Heart left ventricle (tissue), 16 donors: ENCODE data around the gene XG. TPM values are rescaled to one million over a fixed set of nuclear protein-coding genes. Genes with fewer than 3 reads are reported as not detected.
"Not testable (repeated sequence)": the region's sequence is repeated elsewhere in the genome, so short reads cannot be mapped to it uniquely, and the experiment has no call there.

Source experiments
- ATAC-seq, 4 donors: fragments of 200-7000 bp; cut with Tn5 transposase; one replicate each; pipeline ENCODE4 v1.9.1; 2020 to 2022; ENCODE audit warnings: moderate library complexity in 4 of 4, mild to moderate bottlenecking in 3 of 4, moderate number of reproducible peaks in 1 of 4
- DNase-seq, 5 donors: peaks; one replicate each; pipeline ENCODE4 v3.0.0-alpha.2; 2020
- H3K27ac ChIP-seq, 12 donors: fragments of 200-600 bp; sonication (generic) in 4 of 12; one replicate each; pipeline versions ENCODE4 v1.5.0 to v1.8.0; 2016 to 2022; ENCODE audit warnings: mild to moderate bottlenecking in 2 of 12
- H3K27me3 ChIP-seq, 9 donors: fragments of 200-600 bp; sonication (generic) in 2 of 9; one replicate each; pipeline versions ENCODE4 v1.5.1 to v1.8.0; 2016 to 2022; ENCODE audit warnings: mild to moderate bottlenecking in 3 of 9
- H3K36me3 ChIP-seq, 9 donors: fragments of 200-600 bp; sonication (generic) in 2 of 9; one replicate each; pipeline versions ENCODE4 v1.5.0 to v1.8.0; 2018 to 2022; ENCODE audit warnings: mild to moderate bottlenecking in 2 of 9
- H3K4me1 ChIP-seq, 12 donors: fragments of 200-600 bp; sonication (generic) in 4 of 12; one replicate each; pipeline versions ENCODE4 v1.5.0 to v1.8.0; 2016 to 2022; ENCODE audit warnings: mild to moderate bottlenecking in 3 of 12
- H3K4me3 ChIP-seq, 12 donors: fragments of 200-600 bp; sonication (generic) in 4 of 12; one replicate each; pipeline versions ENCODE4 v1.5.0 to v1.8.0; 2017 to 2022; ENCODE audit warnings: mild to moderate bottlenecking in 9 of 12, moderate library complexity in 4 of 12
- H3K9me3 ChIP-seq, 12 donors: fragments of 200-600 bp; sonication (generic) in 4 of 12; one replicate each; pipeline versions ENCODE4 v1.5.0 to v1.8.0; 2016 to 2022; ENCODE audit warnings: mild to moderate bottlenecking in 1 of 12
- POLR2A ChIP-seq, 2 donors: fragments of 450-650 bp; IDR thresholded peaks; one replicate each; pipeline ENCODE4 v1.6.1; 2017; ENCODE audit warnings: antibody characterized with exemption in 2 of 2, mild to moderate bottlenecking in 2 of 2, moderate library complexity in 2 of 2
- WGBS, 4 donors: extraction: QIAGEN DNeasy Blood & Tissue Kit in 2 of 4; methylation state at CpG; one replicate each; pipeline versions ENCODE4 v1.1.5 to v1.1.7; 2013 to 2018; 5-methylcytosine and 5-hydroxymethylcytosine counted together
- intact Hi-C, 10 donors: fragments of 100-400 bp; cut with DNase I; formaldehyde crosslinking; loops; one replicate each; pipeline versions ENCODE4 v1.11.1 to v1.14.2; 2022
- polyA plus RNA-seq, 2 donors: library from polyadenylated mRNA; stranded (reverse); fragments of 200-250 nt; gene quantifications; one replicate each; pipeline ENCODE4 v1.2.3, GENCODE V29; 2013
- total RNA-seq, 9 donors: library from RNA; depleted of rRNA in 2 of 9; stranded (reverse); fragments of >200 nt in 2 of 9; fragmentation: NEBNext Ultra II Directional in 3 of 9; extraction: Animal tissue kit (Norgen Biotek cat#: 25700) in 3 of 9; gene quantifications; one replicate each; pipeline versions ENCODE4 v1.1.0 to v1.2.4, GENCODE V29; 2016 to 2023
- TF ChIP-seq, protein P1 (sequence below), 12 donors: fragments of 200-600 bp; sonication (generic) in 4 of 12; IDR thresholded peaks; one replicate each; pipeline versions ENCODE4 v1.5.0 to v1.8.0; 2018 to 2022; ENCODE audit warnings: antibody characterized with exemption in 12 of 12, mild to moderate bottlenecking in 5 of 12
- donor health status: ischemic (EF 13 %, LVEDD 7.1; RV severe dilation, severe dysfunction).
- donor health status: healthy with polysubstance abuse.
- donor health status: DM: no; HTN: yes; CAD: no.
- donor health status: DM: no; HTN: no; CAD: no.
- donor health status: ischemic (EF 25% LVEDD 6.9; RV normal size, moderate dysfunction).
- donor health status: ischemic (EF 25% LVEDD 5.7; RV mildly dilated, moderate dysfunction).
- donor health status: healthy.
- donor health status: DM: yes; HTN: yes; CAD: no.
- donor health status: ischemic (EF 35%, LVEDD 5.7; RV mildly dilated, moderate dysfunction).
- donor health status: nonischemic (EF 11% LVEDD 7.7; RV severe dilation, severe dysfunction).
- donor health status: DM: yes; HTN: yes; CAD: no.
- donor health status: PGD.
- donor health status: ischemic (EF 29% LVEDD 5.4; RV normal size, mild dysfunction).
- donor health status: nonischemic (EF 23%, LVEDD 6.1; RV moderate dilation, normal function).

Gene XG
- total and polyA plus RNA-seq, 11 donors = 0.06 to 0.85 (median 0.54) TPM; not detected in 3

DNA sequence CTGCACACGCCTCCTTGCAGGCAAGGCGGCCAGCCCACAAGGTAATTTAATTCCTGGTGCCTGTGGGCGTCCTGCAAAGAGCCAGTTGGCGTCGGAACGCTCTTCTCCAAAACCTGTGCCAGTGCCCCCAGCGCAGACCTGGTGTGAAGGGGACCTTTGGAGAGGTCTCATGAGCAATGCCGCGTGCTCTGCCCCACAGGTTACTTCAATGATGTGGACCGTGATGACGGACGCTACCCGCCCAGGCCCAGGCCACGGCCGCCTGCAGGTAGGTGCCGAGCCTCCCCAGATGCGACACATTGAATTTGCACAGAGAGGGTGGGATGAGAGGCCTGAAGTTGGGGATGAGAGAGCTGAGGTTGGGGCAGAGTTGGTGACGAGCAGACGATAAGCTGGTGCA lies 42.5 kb downstream of the XG start:
- intact Hi-C loops = no loop called here
- ATAC-seq = peak in 1 of 4 donors; percentile 15
- 92 to 96% (median 95%) methylated on average over 15 to 19 of the region's 19 CpGs for WGBS, 4 donors
- Histone ChIP-seq H3K27me3 (no peaks in the 10 kb centered on the region), H3K4me3 (no peak overlapping the region), H3K4me1 (no peaks in the 10 kb centered on the region), H3K36me3 (no peaks in the 10 kb centered on the region), H3K9me3 (no peaks in the 10 kb centered on the region), H3K27ac (no peak overlapping the region)
- DNase-seq = no peak
- TF ChIP-seq POLR2A (IDR thresholded peaks at IDR 0.05) = no peak
- TF ChIP-seq, protein P1, sequence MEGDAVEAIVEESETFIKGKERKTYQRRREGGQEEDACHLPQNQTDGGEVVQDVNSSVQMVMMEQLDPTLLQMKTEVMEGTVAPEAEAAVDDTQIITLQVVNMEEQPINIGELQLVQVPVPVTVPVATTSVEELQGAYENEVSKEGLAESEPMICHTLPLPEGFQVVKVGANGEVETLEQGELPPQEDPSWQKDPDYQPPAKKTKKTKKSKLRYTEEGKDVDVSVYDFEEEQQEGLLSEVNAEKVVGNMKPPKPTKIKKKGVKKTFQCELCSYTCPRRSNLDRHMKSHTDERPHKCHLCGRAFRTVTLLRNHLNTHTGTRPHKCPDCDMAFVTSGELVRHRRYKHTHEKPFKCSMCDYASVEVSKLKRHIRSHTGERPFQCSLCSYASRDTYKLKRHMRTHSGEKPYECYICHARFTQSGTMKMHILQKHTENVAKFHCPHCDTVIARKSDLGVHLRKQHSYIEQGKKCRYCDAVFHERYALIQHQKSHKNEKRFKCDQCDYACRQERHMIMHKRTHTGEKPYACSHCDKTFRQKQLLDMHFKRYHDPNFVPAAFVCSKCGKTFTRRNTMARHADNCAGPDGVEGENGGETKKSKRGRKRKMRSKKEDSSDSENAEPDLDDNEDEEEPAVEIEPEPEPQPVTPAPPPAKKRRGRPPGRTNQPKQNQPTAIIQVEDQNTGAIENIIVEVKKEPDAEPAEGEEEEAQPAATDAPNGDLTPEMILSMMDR (IDR thresholded peaks at IDR 0.05) = no peak

DNA sequence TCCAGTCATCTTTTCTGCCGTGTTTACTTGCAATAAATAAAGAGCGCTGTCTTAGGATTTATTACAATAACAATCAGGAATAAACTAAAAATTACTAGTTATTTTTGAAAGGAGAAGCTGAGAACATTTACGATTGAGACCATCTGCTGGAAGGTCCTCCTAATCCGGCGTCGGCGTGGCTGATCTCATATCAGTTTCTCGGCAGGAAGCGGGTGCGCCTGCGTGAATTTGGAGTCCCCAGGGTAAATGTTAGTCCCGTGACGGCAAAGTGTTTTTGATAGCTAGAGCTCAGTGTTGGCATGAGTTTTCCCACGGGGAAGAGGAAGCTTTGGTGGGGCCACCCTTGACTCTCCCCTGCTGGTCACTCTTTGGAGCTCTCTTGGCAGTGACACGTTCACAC lies 45.0 kb downstream of the XG start:
- H3K4me1 ChIP-seq, H3K27ac ChIP-seq, DNase-seq, ATAC-seq, H3K4me3 ChIP-seq, H3K27me3 ChIP-seq, intact Hi-C loops, H3K9me3 ChIP-seq, H3K36me3 ChIP-seq: not testable (repeated sequence)
- WGBS, 4 donors = 30 to 62% (median 50%) methylated on average over 15 of the region's 15 CpGs

DNA sequence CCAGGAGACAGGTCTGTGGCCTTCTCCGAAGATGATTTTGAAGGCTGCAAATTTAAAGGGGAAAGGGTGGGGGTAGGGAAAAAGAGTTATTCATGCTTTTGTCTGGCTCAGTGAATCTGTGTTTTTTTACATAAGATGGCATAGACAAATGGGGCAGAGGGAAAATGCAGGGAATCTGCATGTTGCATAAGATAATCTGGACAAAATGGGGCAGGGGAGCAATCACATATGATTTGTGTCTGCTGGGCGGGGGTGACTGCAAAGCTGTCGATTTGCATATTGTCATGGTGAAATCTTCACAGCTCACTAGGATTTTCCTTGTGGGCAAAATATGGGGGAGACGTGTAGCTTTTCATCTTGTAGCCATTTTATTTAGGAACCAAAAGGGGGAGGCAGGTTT lies 47.5 kb downstream of the XG start:
- no peaks in the 10 kb centered on the region for H3K4me1 ChIP-seq
- TF ChIP-seq, protein P1 (IDR thresholded peaks at IDR 0.05) = no peak
- no peak for TF ChIP-seq POLR2A (IDR thresholded peaks at IDR 0.05)
- 64 to 78% (median 75%) methylated on average over 4 of the region's 4 CpGs for WGBS, 4 donors
- no peaks in the 10 kb centered on the region for H3K27me3 ChIP-seq
- H3K4me3 ChIP-seq = no peak overlapping the region
- H3K9me3 ChIP-seq = no peaks in the 10 kb centered on the region
- no peak overlapping the region for H3K27ac ChIP-seq
- intact Hi-C loops = no loop called here
- DNase-seq (no peak), ATAC-seq (no peak)
- H3K36me3 ChIP-seq = no peaks in the 10 kb centered on the region

DNA sequence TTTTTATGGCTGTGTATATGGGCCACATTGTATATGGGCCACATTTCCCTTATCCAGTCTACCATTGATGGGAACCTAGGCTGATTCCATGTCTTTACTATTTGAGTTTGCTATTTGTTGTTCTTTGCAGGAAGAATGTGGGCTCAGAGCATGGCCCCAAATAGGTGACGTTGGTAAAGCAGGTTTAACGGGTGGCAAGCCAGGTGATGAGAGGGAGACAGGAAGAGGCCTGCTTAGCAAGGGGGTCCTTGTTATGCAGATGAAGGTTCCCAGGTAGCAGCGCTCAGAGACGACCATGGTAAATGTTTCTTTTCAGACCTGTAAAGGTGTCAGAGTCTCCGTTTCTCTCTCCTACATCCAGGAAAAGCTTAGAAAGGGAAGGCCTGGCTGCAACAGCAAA lies 48.1 kb downstream of the XG start:
- H3K9me3 ChIP-seq, H3K36me3 ChIP-seq, H3K4me3 ChIP-seq, H3K27me3 ChIP-seq, DNase-seq, ATAC-seq, intact Hi-C loops, H3K4me1 ChIP-seq, H3K27ac ChIP-seq: not testable (repeated sequence)
- WGBS, 4 donors = 68 to 90% (median 83%) methylated on average over 3 to 5 of the region's 5 CpGs

DNA sequence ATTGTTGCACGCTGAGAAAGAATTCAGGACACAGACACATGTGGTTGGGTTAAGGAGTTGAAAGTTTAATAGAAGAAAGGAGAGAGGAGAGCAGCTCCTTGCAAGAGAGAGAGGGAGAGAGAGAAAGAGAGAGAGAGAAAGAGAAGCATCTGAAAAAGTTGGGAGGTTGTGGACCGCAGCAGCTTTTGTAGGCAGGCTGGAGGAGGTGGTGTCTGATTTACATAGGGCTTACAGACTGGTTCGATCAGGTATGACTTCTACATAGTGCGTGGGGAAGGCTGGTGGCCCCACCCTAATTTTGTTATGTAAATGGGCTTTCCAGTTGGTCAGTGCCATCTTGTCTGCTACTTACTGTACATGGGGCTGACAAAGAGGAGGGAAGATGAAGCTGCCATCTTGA lies 49.4 kb downstream of the XG start:
- TF ChIP-seq, protein P1 (IDR thresholded peaks at IDR 0.05) = no peak
- no peak for TF ChIP-seq POLR2A (IDR thresholded peaks at IDR 0.05)
- Histone ChIP-seq H3K36me3 (no peaks in the 10 kb centered on the region), H3K9me3 (no peaks in the 10 kb centered on the region), H3K27ac (no peak overlapping the region), H3K27me3 (no peaks in the 10 kb centered on the region), H3K4me1 (peaks cover 0 to 2% (median 0%) of the 10 kb centered on the region in 12 donors), H3K4me3 (no peak overlapping the region)
- intact Hi-C loops = no loop called here
- DNase-seq (no peak), ATAC-seq (no peak)
- WGBS, 4 donors = 88 to 97% (median 92%) methylated on average over 4 of the region's 4 CpGs

DNA sequence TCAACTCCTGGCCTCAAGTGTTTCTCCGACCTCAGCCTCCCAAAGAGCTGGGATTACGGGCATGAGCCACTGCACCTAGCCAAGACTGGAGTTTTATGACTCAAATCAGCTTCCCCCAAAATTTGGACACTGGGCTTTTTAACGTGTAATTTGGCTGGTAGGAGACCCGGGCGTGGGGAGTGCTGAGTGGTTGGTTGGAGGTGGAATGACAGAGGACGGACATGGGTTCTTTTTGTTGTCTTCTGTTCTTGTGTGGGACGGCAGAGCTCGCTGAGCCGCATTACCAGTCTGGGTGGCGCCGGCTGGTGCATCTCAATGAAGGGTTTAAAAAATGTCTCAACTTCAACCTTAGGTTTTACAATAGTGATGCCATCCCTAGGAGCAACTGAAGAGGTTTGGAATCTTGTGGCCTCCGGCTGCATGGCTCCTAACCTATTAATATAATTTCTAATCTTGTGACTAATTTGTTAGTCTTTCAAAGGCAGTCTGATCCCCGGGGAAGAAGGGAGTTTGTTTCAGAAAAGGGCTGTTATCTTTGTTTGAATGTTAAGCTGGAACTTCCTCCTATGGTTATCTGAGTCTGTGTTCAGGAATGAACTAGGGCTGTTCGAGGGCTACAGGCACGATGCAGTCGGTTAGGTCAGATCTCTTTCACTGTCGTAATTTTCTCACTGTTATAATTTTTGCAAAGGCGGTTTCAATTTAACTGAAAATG lies 50.7 kb downstream of the XG start:
- DNase-seq, intact Hi-C loops, H3K4me1 ChIP-seq, H3K27me3 ChIP-seq, H3K4me3 ChIP-seq, H3K27ac ChIP-seq, H3K36me3 ChIP-seq, ATAC-seq, H3K9me3 ChIP-seq: not testable (repeated sequence)
- 43 to 59% (median 51%) methylated on average over 18 of the region's 18 CpGs for WGBS, 4 donors

DNA sequence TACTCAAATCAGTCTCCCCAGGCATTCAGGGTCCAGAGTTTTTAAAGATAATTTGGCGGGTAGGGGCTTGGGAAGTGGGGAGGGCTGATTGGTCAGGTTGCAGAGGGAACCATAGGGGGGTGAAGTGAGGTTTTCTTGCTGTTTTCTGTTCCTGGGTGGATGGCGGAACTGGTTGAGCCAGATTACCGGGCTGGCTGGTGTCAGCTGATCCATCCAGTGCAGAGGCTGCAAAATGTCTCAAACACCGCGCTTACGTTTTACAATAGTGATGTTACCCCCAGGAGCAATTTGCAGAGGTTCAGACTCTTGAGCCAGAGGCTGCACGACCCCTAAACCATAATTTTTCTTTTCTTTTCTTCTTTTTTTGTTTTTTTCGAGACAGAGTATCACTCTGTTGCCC lies 51.6 kb downstream of the XG start:
- H3K27ac ChIP-seq, H3K27me3 ChIP-seq, H3K4me1 ChIP-seq, ATAC-seq, H3K4me3 ChIP-seq, intact Hi-C loops, DNase-seq, H3K36me3 ChIP-seq, H3K9me3 ChIP-seq: not testable (repeated sequence)
- WGBS, 4 donors = 69 to 90% (median 80%) methylated on average over 8 of the region's 8 CpGs

DNA sequence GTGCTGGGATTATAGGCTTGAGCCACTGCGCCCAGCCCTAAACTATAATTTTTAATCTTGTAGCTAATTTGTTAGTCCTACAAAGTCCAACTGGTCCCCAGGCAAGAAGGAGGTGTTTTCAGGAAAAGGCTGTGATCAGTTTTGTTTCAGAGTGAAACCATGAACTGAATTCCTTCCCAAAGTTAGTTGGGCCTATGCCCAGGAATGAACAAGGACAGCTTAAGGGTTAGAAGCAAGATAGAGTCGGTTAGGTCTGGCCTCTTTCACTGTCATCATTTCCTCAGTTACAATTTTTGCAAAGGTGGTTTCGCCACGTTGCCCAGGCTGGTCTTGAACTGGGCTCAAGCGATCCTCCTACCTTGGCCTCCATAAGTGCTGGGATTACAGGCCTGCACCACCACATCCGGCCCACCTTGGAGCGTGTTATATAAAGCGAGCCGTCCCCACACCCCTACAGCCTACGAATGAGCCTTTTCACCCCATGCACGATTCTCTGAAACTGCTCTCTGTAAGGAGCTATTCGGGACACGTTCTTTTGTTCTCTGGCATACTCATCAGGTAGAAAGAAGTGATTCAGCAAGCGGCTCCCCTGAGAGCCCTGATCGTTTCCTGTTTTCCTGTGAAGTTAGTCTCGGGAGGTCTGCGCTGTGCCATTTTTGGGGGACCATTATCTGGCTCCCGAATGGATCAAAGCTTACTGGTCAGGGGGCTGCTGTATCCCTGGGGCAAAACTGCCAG lies 52.4 kb downstream of the XG start:
- H3K4me1 ChIP-seq, intact Hi-C loops, DNase-seq, H3K9me3 ChIP-seq, H3K27me3 ChIP-seq, H3K36me3 ChIP-seq, H3K4me3 ChIP-seq: not testable (repeated sequence)
- peak in 3 of 4 donors; percentile 22 to 39 (median 34) for ATAC-seq
- peak overlapping the region in 2 of 12 donors; percentile 45 to 64 for H3K27ac ChIP-seq
- 51 to 72% (median 66%) methylated on average over 16 to 18 of the region's 18 CpGs for WGBS, 4 donors
